ENCODE results near the gene BEGAIN. TPM values are rescaled to one million over a fixed set of nuclear protein-coding genes. Genes with fewer than 3 reads are reported as not detected.
"Not testable (repeated sequence)": the region's sequence is repeated elsewhere in the genome, so short reads cannot be mapped to it uniquely, and the experiment has no call there.

BEGAIN gene
- total and polyA plus RNA-seq, 2 of the 8 experiments (the other 6 are each of a cell fraction or from before 2014, with no cell fraction given) = 2.9 to 3.0 TPM

DNA sequence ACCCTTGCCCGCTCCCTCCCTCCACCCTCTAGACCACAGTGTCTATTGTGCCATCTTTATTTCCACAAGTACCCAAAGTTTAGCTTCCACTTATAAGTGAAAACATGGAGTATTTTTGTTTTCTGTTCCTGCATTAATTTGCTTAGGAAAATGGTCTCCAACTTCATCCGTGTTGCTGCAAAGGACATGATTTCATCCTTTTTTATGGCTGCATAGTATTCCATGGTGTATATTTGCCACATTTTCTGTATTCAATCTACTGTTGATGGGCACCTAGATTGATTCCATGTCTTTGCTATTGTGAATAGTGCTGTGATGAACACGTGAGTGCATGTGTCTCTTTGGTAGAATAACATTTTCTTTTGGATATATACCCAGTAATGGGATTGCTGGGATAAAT is 81.2 kb downstream of the BEGAIN start:
- H4K20me1 ChIP-seq (replicated peaks in 1 of 2; ENCODE audit: control insufficient read depth in 1 of 2, insufficient read depth in 2 of 2, low read length in 2 of 2); H3K27me3 ChIP-seq (replicated peaks in 1 of 4; ENCODE audit: control insufficient read depth in 3 of 4, extremely low read depth in 1 of 4, insufficient read depth in 3 of 4, low read length in 3 of 4); H2BK20ac ChIP-seq (ENCODE audit: low read length); H3K9me3 ChIP-seq (ENCODE audit: insufficient read depth in 2 of 2, low read depth in 1 of 2, low read length in 1 of 2); H3K79me2 ChIP-seq (ENCODE audit: control insufficient read depth in 1 of 2, insufficient read depth in 2 of 2, low read length in 2 of 2); H2AFZ ChIP-seq (ENCODE audit: low read length); H2BK12ac ChIP-seq (ENCODE audit: low read depth, low read length); H3K27ac ChIP-seq (ENCODE audit: low read depth, low read length); H3K4me3 ChIP-seq (ENCODE audit: extremely low read depth in 1 of 4, insufficient read depth in 2 of 4, low read depth in 3 of 4, low read length in 4 of 4); H3K4me1 ChIP-seq (replicated peaks in 1 of 4; ENCODE audit: control insufficient read depth in 3 of 4, insufficient read depth in 4 of 4, low read length in 3 of 4); H3K4me2 ChIP-seq (ENCODE audit: insufficient read depth in 1 of 2, low read depth in 2 of 2, low read length in 2 of 2); POLR2A ChIA-PET (ENCODE audit: partially characterized antibody); H4K5ac ChIP-seq (ENCODE audit: insufficient read length, low read depth, low read length); H3K14ac ChIP-seq (ENCODE audit: insufficient read length); H3K23ac ChIP-seq (ENCODE audit: insufficient read length); H3K56ac ChIP-seq (replicated peaks; ENCODE audit: insufficient read length, low read depth, low read length); H4K8ac ChIP-seq (ENCODE audit: extremely low read depth, insufficient read depth, low read length); H2BK120ac ChIP-seq (replicated peaks; ENCODE audit: low read depth, low read length); H4K91ac ChIP-seq (replicated peaks; ENCODE audit: insufficient read length, low read length); H2BK15ac ChIP-seq (ENCODE audit: low read length); H3K4ac ChIP-seq (replicated peaks; ENCODE audit: insufficient read length, low read depth, low read length); H3K79me1 ChIP-seq (ENCODE audit: low read depth, low read length); H3K23me2 ChIP-seq (ENCODE audit: low read depth, low read length); FAIRE-seq; H3K18ac ChIP-seq (ENCODE audit: extremely low read depth, low read length); H2BK5ac ChIP-seq (ENCODE audit: low read depth, low read length); H2AK5ac ChIP-seq (ENCODE audit: low read depth, low read length); H3K9ac ChIP-seq (replicated peaks in 1 of 4; ENCODE audit: extremely low read depth in 1 of 4, low read depth in 3 of 4, low read length in 3 of 4); DNase-seq (ENCODE audit: low read depth in 1 of 2, low spot score in 2 of 2); CTCF ChIA-PET (ENCODE audit: partially characterized antibody); H3K36me3 ChIP-seq (ENCODE audit: control insufficient read depth in 2 of 4, insufficient read depth in 4 of 4, low read length in 3 of 4): not testable (repeated sequence)
- 88% methylated on average over 3 of the region's 3 CpGs; no CpG with 5 or more reads in 1 of the 2 experiments for WGBS, 2 experiments (ENCODE audit: extremely low coverage in 1 of 2, insufficient coverage in 1 of 2, insufficient read length in 1 of 2, insufficient replicate concordance in 2 of 2, low coverage in 1 of 2, low lambda C conversion rate in 2 of 2, missing lambda C conversion rate in 1 of 2)
- TF ChIP-seq KDM1A (IDR thresholded peaks at IDR 0.05; ENCODE audit: borderline replicate concordance, low read length) = 0 out of 2 replicates have a peak, but pooled peaks have one; percentile 35

Data from H1 (cell line).